Measurements from ENCODE around the gene INHA. TPM values are rescaled to one million over a fixed set of nuclear protein-coding genes. Genes with fewer than 3 reads are reported as not detected.

The INHA gene
- total RNA-seq, 6 experiments from 2014 or later = not detected

- no peak for DNase-seq
- Histone ChIP-seq H3K27me3 (no peaks in the 10 kb centered on the region), H3K9me3 (no peaks in the 10 kb centered on the region), H3K36me3 (no peaks in the 10 kb centered on the region), H3K4me1 (peaks cover 0 to 4% (median 0%) of the 10 kb centered on the region in 4 donors), H3K27ac (no peak overlapping the region), H3K4me3 (no peak overlapping the region)
- ATAC-seq = no peak
- 92% methylated on average over 6 of the region's 21 CpGs for WGBS (ENCODE audit: insufficient coverage, low coverage, low lambda C conversion rate, missing lambda C conversion rate)
- TF ChIP-seq CTCF (IDR thresholded peaks at IDR 0.05) (no peak), POLR2A (IDR thresholded peaks at IDR 0.05) (no peak)
- intact Hi-C loops (cut with DNase I) = no loop called here
These were observed 6.7 kb upstream of the INHA start for GRCh38 chr2:219565130-219566080.

GRCh38 chr2:219566640-219567039 lies 5.5 kb upstream of the INHA start:
- TF ChIP-seq CTCF (IDR thresholded peaks at IDR 0.05) (no peak), POLR2A (IDR thresholded peaks at IDR 0.05) (no peak)
- intact Hi-C loops (cut with DNase I) = no loop called here
- ATAC-seq (no peak), DNase-seq (no peak)
- 80% methylated on average over 1 of the region's 11 CpGs for WGBS (ENCODE audit: insufficient coverage, low coverage, low lambda C conversion rate, missing lambda C conversion rate)
- Histone ChIP-seq H3K36me3 (no peaks in the 10 kb centered on the region), H3K4me3 (no peak overlapping the region), H3K27ac (no peak overlapping the region), H3K4me1 (peaks cover 0 to 5% (median 1%) of the 10 kb centered on the region in 4 donors), H3K9me3 (no peaks in the 10 kb centered on the region), H3K27me3 (no peaks in the 10 kb centered on the region)

GRCh38 chr2:219567131-219567530 lies 5.0 kb upstream of the INHA start:
- ATAC-seq = no peak
- intact Hi-C loops (cut with DNase I) = no loop called here

GRCh38 chr2:219567791-219568361 lies 4.2 kb upstream of the INHA start:
- no peak overlapping the region for H3K4me3 ChIP-seq
- no peaks in the 10 kb centered on the region for H3K9me3 ChIP-seq
- peaks cover 0 to 5% (median 1%) of the 10 kb centered on the region in 4 donors for H3K4me1 ChIP-seq
- no peak for TF ChIP-seq CTCF (IDR thresholded peaks at IDR 0.05)
- no peak for TF ChIP-seq POLR2A (IDR thresholded peaks at IDR 0.05)
- DNase-seq (no peak), ATAC-seq (no peak)
- no peaks in the 10 kb centered on the region for H3K27me3 ChIP-seq
- WGBS (ENCODE audit: insufficient coverage, low coverage, low lambda C conversion rate, missing lambda C conversion rate) = 95% methylated on average over 20 of the region's 35 CpGs
- intact Hi-C loops (cut with DNase I) = no loop called here
- H3K36me3 ChIP-seq = no peaks in the 10 kb centered on the region
- no peak overlapping the region for H3K27ac ChIP-seq

More at GRCh38 chr2:219567131-219567530, 5.0 kb upstream of the INHA start:
- H3K4me3 ChIP-seq = no peak overlapping the region
- no peak for TF ChIP-seq CTCF (IDR thresholded peaks at IDR 0.05)
- no peak for TF ChIP-seq POLR2A (IDR thresholded peaks at IDR 0.05)
- DNase-seq = no peak
- 100% methylated on average over 4 of the region's 18 CpGs for WGBS (ENCODE audit: insufficient coverage, low coverage, low lambda C conversion rate, missing lambda C conversion rate)
- no peaks in the 10 kb centered on the region for H3K9me3 ChIP-seq
- H3K27me3 ChIP-seq = no peaks in the 10 kb centered on the region
- H3K4me1 ChIP-seq = peaks cover 0 to 5% (median 1%) of the 10 kb centered on the region in 4 donors
- H3K36me3 ChIP-seq = no peaks in the 10 kb centered on the region
- H3K27ac ChIP-seq = no peak overlapping the region

Measured in right lobe of liver (tissue), 6 donors.